Ureter (tissue), 1 donor: ENCODE data around the gene KCTD2. TPM values are rescaled to one million over a fixed set of nuclear protein-coding genes. Genes with fewer than 3 reads are reported as not detected.
A peak's percentile ranks its signal among the peaks of the same experiment; 100 is the strongest.

ENCODE experiments used
- DNase-seq: peaks from one replicate; pipeline ENCODE4 v3.0.0-alpha.2; 2020; ENCODE audit warnings: low spot score
- total RNA-seq: library from RNA; stranded (reverse); gene quantifications from one replicate; pipeline ENCODE4 v1.2.4, GENCODE V29; 2023
- donor health status: DM: yes; HTN: yes; CAD: no.

KCTD2 gene
- total RNA-seq, 1 donor from 2014 or later, result 25.3 TPM

DNA sequence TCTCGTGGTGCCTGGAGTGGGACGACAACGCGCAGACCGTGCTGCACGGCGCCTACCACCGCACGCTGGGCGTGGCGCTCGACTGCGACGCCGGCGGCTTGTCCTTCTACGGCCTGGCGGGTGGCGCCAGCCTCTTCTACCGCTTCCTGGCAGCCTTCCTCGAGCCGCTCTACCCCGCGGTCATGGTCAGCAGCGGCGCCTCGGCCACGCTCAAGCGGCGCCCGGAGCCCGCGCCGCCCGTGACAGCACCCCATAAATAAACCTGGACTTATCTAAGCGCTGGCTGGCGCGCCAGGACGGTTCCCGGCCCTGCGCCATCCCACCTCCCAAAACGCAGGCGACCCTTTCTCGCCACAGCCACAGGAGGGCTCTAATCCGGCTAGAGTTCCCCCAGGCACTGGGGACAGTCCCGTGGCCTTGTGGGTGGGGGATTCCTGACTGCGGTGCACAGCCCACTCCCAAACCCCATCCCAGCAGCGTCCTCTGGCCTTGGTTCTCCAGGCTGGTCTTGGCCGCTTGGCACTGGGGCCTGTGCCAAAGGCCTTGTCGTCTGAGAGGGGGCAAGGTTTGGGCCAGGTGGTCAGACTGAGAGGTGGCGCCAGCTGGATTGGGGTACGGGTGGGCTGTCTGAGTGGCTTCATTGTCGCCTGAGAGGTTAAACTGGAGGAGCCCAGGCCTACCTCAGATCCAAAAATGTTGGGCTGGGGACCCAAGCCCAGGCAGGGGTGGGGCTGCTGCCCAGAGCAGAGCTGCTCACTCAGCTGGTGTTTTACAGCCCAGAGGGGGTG is 30.7 kb downstream of the KCTD2 start:
- peak; percentile 68 for DNase-seq

DNA sequence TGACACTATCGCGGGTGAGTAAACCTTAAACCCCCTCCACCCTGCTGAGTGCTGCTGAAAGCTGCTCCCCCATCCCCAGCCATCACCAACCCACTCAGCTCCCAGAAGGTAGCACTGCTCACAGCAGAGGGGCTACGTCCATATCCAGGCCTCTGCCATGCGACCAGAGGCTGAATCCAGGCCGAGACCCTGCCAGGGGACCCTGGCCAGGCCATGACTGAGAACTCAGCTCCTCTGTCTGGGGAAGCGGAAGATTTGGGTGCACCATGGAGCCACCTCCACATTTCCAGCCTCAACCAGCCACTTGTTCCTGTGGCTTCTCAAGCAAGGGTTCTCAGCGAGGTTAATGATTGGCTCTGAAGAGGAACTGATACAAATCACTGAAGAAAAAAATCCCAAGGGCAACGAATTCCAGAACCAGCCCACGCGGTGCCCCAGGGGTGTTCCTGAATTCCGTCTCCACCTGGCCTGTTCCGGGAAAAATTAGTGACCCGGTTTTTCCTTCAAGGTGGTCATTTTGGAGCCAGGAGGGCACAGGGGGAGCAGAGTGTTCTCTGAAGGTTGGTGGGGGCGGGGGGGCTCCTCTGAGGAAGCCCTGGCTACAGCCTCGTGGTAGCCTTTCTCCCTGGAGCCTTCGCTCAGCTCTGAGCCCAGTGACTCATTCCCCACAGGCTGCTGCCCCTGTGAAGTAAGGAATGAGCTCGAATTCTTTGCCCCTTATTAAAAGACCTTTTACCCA is 31.4 kb downstream of the KCTD2 start:
- DNase-seq, result no peak

GRCh38 chr17:75079023-75079373 is 32.0 kb downstream of the KCTD2 start:
- DNase-seq, result no peak

DNA sequence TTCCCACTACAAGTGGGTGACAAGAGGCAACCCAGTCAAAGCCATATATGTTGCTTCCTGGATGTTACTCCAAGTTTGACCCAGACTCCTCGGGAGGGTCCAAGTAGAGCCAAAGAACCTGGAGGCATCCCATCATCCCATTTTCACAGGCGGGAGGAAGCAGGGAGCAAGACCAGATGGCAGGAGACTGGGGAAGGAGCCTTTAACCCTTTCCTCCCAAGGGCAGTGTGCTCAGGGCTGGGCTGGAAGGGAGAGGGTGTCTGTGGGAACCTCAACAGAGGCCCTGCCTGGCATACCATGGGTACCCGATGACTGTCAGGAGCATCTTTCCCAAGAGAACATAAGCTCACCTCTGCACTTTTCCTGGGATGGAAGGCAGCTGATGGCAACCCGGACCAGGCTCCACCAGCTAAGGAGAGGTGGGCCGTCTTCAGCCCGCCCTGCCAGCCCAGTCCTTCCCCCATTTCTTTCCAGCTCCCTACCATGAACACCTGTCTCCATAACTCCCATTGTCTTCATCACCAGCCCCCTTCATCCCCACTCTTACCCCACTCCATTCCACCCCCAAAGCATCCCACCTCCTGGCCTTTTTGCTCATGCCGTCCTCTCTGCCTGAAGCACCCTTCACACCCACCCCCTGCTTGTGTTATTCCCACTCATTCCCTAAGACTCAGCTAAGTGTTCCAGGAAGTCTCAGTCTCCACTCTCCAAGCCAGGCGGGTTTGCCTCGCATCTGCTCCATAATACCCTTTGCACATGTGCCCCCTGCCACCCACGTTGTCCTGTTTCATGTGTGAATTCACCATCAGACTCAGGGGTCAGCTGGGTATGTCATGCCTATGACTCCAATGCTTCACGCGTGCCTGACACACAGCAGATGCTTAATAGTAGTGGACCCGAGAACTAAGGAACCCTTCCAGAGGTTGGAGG is 34.9 kb downstream of the KCTD2 start:
- no peak for DNase-seq

DNA sequence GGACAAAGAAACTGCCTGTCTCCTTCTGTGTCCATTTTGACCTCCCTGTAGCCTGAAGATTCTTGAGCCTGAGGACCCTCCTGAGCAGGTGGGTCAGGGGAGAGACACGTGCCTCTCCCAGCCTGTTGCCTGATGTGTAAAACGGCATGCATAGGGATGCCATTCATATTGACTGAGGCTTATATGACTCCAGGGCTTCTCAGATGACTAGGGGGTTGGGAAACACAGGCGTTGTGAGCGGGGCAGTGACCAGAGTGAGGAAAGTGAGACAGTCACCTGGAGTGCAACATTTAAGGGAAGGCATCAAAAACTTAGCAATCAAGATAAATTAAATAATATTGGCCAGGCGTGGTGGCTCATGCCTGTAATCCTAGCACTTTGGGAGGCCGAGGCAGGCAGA is 35.7 kb downstream of the KCTD2 start:
- no peak for DNase-seq

- DNase-seq, result no peak
These were observed 37.1 kb downstream of the KCTD2 start for GRCh38 chr17:75084039-75084660.

DNA sequence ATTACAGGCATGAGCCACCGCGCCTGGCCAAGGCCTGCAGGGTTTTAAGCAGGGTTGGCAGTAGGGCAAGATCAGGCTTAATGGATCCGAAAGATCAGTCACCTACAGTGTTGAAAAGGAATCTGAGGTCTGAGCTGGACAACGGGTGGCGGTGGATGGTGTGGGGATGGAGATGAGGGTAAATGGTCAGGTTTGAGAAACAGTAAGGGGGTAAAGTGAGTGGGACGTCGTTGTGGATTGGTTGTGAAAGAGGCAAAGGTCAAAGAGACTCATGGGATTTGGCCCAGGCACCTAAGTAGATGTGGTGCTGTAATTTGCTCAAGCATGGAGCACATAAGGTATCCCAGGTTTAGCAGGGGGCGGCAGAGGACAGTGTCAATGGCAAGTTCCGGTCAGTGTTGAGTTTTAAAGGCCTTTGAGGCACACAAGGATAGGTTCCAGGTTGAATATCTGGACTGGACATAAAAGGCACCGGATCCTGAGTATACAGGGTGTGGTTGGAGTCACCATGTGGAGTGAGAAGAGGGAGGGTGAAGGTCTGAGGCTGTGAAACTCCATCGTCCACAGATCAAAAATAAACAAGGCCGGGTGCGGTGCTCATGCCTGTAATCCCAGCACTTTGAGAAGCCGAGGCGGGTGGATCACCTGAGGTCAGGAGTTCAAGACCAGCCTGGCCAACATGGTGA is 39.6 kb downstream of the KCTD2 start:
- no peak for DNase-seq

DNA sequence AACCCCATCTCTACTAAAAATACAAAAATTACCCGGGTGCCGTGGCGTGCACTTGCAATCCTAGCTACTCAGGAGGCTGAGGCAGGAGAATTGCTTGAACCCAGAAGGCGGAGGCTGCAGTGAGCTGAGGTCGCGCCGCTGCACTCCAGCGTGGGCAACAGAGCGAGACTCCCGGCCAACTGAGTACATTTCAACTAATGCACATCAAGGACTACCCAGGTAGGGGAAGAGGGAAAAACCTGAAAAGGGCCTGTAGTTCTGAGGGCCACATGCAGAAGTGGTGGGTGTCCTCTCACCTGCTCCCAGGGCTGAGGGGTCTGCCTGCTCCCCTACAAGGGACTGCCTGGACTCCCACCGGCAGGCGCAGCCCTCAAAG is 40.1 kb downstream of the KCTD2 start:
- DNase-seq, result no peak

DNA sequence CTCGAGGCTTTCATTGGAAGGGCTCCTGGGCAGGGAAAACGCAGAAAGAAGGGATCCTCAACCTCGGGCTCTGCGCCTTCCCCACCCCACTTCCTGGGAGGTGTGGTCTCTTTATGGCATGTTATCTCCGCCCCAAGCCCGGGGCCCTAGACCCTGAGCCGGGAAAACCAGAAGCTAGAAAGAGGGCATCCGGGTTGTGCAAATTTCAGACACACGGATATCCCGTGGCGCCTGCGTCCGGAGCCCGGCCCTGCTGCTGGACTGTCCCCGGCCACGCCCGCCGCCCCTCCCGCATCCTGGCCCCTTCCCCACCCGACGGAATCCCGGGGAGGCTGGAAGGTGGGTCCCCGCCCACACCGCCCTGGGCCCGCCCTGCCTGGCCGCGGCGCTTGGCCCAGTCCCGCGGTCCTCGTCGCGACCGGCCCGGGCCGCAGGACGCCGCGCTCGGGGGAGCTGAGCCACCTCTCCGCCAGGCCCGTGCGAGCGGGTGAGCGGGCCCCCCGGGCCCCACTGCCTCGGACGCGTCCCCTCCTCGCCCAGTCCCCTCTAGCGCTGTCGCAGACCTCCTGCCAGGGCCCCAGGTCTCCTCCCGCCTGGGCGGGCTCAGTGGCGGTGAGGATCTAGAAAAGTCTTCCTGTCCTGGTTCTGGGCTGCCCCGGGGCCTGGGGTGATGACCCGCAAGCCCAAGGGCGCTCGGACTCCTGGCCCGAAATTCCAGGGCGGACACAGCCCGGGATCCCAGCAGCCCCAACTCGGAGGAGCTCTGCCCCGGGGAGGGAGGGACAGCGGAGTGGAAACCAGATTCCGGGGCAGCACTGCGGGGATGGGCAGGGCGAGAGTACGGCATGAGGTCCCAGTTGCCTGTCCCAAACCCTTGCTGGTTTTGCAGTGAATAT is 40.8 kb downstream of the KCTD2 start, which contains the start of gene SLC16A5:
TSS of gene SLC16A5 (plus strand) at position 397 of the 896 bp plus-strand sequence. CDS start 5,683 bp downstream, outside the sequence.
- peak; percentile 92 for DNase-seq

GRCh38 chr17:75088465-75089417 is 41.7 kb downstream of the KCTD2 start:
- DNase-seq, result no peak

- DNase-seq, result no peak
These were observed 44.1 kb downstream of the KCTD2 start for GRCh38 chr17:75090871-75091854.

- no peak for DNase-seq
These were observed 44.9 kb downstream of the KCTD2 start for GRCh38 chr17:75091855-75092327.

DNA sequence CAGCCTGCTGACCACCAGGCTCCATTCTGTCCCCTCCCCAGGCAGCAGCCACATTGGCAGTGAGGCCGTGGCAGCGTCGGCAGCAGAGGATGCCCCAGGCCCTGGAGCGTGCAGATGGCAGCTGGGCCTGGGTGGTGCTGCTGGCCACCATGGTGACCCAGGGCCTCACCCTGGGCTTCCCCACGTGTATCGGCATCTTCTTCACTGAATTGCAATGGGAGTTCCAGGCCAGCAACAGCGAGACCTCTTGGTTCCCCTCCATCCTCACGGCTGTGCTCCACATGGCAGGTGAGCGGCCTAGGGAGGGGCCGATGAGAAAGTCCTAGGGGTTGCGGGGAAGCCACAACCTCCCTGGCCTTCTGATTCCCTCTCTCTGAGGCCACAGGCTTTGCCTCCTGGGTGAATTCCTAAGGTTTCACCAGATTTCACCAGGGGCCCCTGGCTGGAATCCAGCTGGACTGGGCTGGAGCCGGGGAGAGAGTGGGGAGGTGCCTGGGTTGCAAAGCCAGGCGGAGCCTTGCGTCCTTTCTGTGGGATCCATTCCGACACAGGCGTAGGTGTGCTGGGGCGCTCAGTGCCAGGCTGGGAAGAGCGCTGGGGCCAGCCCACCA is 46.6 kb downstream of the KCTD2 start:
- no peak for DNase-seq

DNA sequence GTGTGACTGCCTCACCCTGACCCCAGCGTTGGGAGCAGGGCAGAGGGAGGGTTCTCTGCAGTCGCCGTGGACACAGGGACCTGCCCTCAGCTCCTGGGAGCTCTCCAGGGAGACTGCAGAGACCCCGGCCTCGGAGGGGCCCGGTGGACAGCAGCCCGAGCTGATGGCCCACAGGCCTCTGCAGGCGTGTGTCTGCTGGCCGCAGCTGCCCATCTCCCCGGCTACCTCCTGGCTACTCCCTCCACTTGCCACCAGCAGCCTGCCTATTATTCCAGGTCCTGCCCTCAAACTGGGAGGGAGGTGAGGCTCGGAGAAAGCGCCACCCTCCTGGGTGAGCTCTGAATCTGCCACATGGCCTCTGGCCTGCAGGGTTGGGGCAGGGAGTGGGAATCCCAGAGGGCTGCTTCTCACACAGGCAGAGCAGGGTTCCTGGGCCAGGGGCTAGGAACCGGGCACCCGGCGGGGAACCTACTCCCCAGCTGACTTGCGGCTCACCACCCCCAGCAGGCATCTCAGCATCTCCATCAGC is 47.9 kb downstream of the KCTD2 start:
- DNase-seq, result no peak

- DNase-seq, result peak; percentile 86
These were observed 49.1 kb downstream of the KCTD2 start for GRCh38 chr17:75096082-75096625.

- no peak for DNase-seq
These were observed 50.8 kb downstream of the KCTD2 start for GRCh38 chr17:75097865-75098264.
